ENCODE data around the gene WDR49.

DNA sequence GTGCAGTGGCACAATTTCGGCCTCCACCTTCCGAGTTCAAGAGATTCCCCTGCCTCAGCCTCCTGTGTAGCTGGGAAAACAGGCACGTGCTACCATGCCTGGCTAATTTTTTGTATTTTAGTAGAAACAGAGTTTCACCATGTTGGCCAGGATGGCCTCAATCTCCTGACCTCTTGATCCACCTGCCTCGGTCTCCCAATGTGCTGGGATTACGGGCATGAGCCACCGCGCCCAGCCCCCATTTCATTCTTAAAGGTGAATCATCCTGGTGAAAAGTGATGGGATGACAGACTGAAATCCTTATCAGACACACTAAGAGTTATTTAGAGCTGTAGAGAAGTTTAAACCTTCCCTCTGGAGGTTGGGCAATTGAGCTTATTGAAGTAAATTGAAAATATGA, 155.8 kb downstream of the WDR49 start:
- TF ChIP-seq CTCF (IDR thresholded peaks at IDR 0.05 in 2 of 3, conservative IDR thresholded peaks at IDR 0.05 in 1 of 3; ENCODE audit: control insufficient read depth in 2 of 3, extremely low read depth in 1 of 3, insufficient read depth in 1 of 3, low read depth in 3 of 3, low read length in 3 of 3): no peak
- no peak for TF ChIP-seq REST (IDR thresholded peaks at IDR 0.05; ENCODE audit: low read depth, low read length)
- TF ChIP-seq TCF12 (IDR thresholded peaks at IDR 0.05; ENCODE audit: low read depth, low read length): no peak
- TF ChIP-seq NFYB (IDR thresholded peaks at IDR 0.05; ENCODE audit: insufficient read depth, low read depth, low read length): no peak
- no peak for TF ChIP-seq TAF1 (IDR thresholded peaks at IDR 0.05; ENCODE audit: borderline replicate concordance, low read depth, low read length)
- no peak for TF ChIP-seq PRDM15 (CRISPR knock-in tag; IDR thresholded peaks at IDR 0.05)
- no peak for TF ChIP-seq CEBPB (IDR thresholded peaks at IDR 0.05; ENCODE audit: borderline replicate concordance in 1 of 2, low read depth in 2 of 2, low read length in 2 of 2)
- TF ChIP-seq KDM1A (IDR thresholded peaks at IDR 0.05; ENCODE audit: borderline replicate concordance): no peak
- no peak for TF ChIP-seq SMAD1 (IDR thresholded peaks at IDR 0.05; ENCODE audit: low read depth, partially characterized antibody)
- TF ChIP-seq RFX5 (IDR thresholded peaks at IDR 0.05; ENCODE audit: low read depth, low read length): no peak
